HepG2 (cell line): ENCODE measurements around the gene CCN2.
A peak's percentile ranks its signal among the peaks of the same experiment; 100 is the strongest.

Experiments
- ASH2L ChIP-seq: fragments of 300-600, 200-600 bp; sonication (generic); IDR thresholded peaks from 2 replicates; pipeline ENCODE4 v1.7.0; 2017; ENCODE audit warnings: low read depth, mild to moderate bottlenecking, moderate library complexity, mixed read lengths, low read length; ENCODE audit not compliant: insufficient read length
- CEBPB ChIP-seq: IDR thresholded peaks from 2 replicates; pipeline ENCODE4 v1.6.1; 2011; ENCODE audit warnings: low read depth, low read length, improper control_type of control experiment, borderline replicate concordance
- CTCF ChIP-seq: sonication (generic); formaldehyde crosslinking; IDR thresholded peaks from 2 replicates; pipeline ENCODE4 v1.5.0; 2020; ENCODE audit warnings: mild to moderate bottlenecking, missing genetic modification reagents, moderate library complexity
- EED ChIP-seq: sonication (generic); formaldehyde crosslinking; IDR thresholded peaks from 2 replicates; pipeline ENCODE4 v1.5.0; 2020; ENCODE audit warnings: mild to moderate bottlenecking, missing genetic modification reagents
- MTA3 ChIP-seq: sonication (generic); formaldehyde crosslinking; IDR thresholded peaks from 2 replicates; pipeline ENCODE4 v1.4.0; 2020; ENCODE audit warnings: missing genetic modification reagents
- POLR2AphosphoS5 ChIP-seq: IDR thresholded peaks from 2 replicates; pipeline ENCODE4 v1.6.1; 2012; ENCODE audit warnings: low read depth, low read length
- REST ChIP-seq, 2 experiments: IDR thresholded peaks; 2 replicates each; pipeline ENCODE4 v1.6.1; 2011 to 2012; ENCODE audit warnings: low read length in 2 of 2, borderline replicate concordance in 1 of 2, low read depth in 1 of 2, mild to moderate bottlenecking in 1 of 2, moderate library complexity in 1 of 2
- ZFP91 ChIP-seq: sonication (generic); formaldehyde crosslinking; IDR thresholded peaks from 2 replicates; pipeline ENCODE4 v1.9.0; 2022; ENCODE audit warnings: missing genetic modification reagents, mild to moderate bottlenecking, borderline replicate concordance
- ZKSCAN8 ChIP-seq: IDR thresholded peaks from 2 replicates; pipeline ENCODE4 v1.6.1; 2016; ENCODE audit warnings: borderline replicate concordance, missing genetic modification reagents, missing compliant biosample characterization
- ZNF512B ChIP-seq: sonication (generic); formaldehyde crosslinking; IDR thresholded peaks from 2 replicates; pipeline ENCODE4 v1.5.1; 2020; ENCODE audit warnings: missing genetic modification reagents, mild to moderate bottlenecking, borderline replicate concordance
- ZNF607 ChIP-seq: sonication (generic); formaldehyde crosslinking; IDR thresholded peaks from 2 replicates; pipeline ENCODE4 v1.5.1; 2020; ENCODE audit warnings: missing genetic modification reagents, mild to moderate bottlenecking, borderline replicate concordance

- no peak for TF ChIP-seq CTCF (CRISPR knock-in tag)
- TF ChIP-seq ZKSCAN8: peak; percentile 91; the same call in 1 of the 2 replicates
- no peak; the same call in 1 of the 2 replicates for TF ChIP-seq ZFP91
- peak; percentile 83 for TF ChIP-seq CEBPB
- no peak for TF ChIP-seq POLR2AphosphoS5
- TF ChIP-seq ZNF512B (CRISPR knock-in tag): peak; percentile 71; the same call in 1 of the 2 replicates
- TF ChIP-seq ZNF607 (CRISPR knock-in tag): peak; percentile 75; the same call in 1 of the 2 replicates
- no peak for TF ChIP-seq EED (CRISPR knock-in tag)
- TF ChIP-seq MTA3 (CRISPR knock-in tag): no peak
- TF ChIP-seq REST (IDR thresholded peaks at IDR 0.05; ENCODE audit: borderline replicate concordance in 1 of 2, low read depth in 1 of 2, low read length in 2 of 2): peak in 1 of 2 experiments; percentile 70; a peak in 1 of 4 replicates
- TF ChIP-seq ASH2L: peak; percentile 67
Measured at GRCh38 chr6:131937703-131938631, 13.2 kb downstream of the CCN2 start.
